ENCODE results near the gene MOV10L1.
"Not testable (repeated sequence)": the region's sequence is repeated elsewhere in the genome, so short reads cannot be mapped to it uniquely, and the experiment has no call there.

- not testable (repeated sequence) for TF ChIP-seq HCFC1 (IDR thresholded peaks at IDR 0.05; ENCODE audit: low read depth, low read length); ELF4 (CRISPR knock-in tag; IDR thresholded peaks at IDR 0.05); HDAC1 (IDR thresholded peaks at IDR 0.05); ATF3 (IDR thresholded peaks at IDR 0.05); ATF3 (CRISPR knock-in tag; conservative IDR thresholded peaks at IDR 0.05); CTCF (IDR thresholded peaks at IDR 0.05 in 2 of 3, conservative IDR thresholded peaks at IDR 0.05 in 1 of 3; ENCODE audit: insufficient read depth in 2 of 3, low read depth in 1 of 3, low read length in 3 of 3); ZNF589 (CRISPR knock-in tag; IDR thresholded peaks at IDR 0.05; ENCODE audit: low read depth); MAFG (tag; conservative IDR thresholded peaks at IDR 0.05); ZNF445 (CRISPR knock-in tag; IDR thresholded peaks at IDR 0.05; ENCODE audit: low read depth); FOXP1 (CRISPR knock-in tag; IDR thresholded peaks at IDR 0.05); IRF2 (CRISPR knock-in tag; IDR thresholded peaks at IDR 0.05); RBM14 (IDR thresholded peaks at IDR 0.05; ENCODE audit: borderline replicate concordance, insufficient read depth, low read depth, low read length); BRF2 (IDR thresholded peaks at IDR 0.05; ENCODE audit: borderline replicate concordance, insufficient read depth, insufficient read length); CHCHD3 (CRISPR knock-in tag; IDR thresholded peaks at IDR 0.05)
Measured at GRCh38 chr22:50204998-50205397, 115.2 kb downstream of the MOV10L1 start.

Measured in K562 (cell line).